NCI-H1105 treated with DMSO at 0.1 percent for 48 hours (cell line): ENCODE data around the gene LIX1L.
A peak's percentile ranks its signal among the peaks of the same experiment; 100 is the strongest.

Experiments used
- DNase-seq: peaks from one replicate; lab custom pipeline; 2025; lab: John Stamatoyannopoulos, UW

LIX1L gene

DNA sequence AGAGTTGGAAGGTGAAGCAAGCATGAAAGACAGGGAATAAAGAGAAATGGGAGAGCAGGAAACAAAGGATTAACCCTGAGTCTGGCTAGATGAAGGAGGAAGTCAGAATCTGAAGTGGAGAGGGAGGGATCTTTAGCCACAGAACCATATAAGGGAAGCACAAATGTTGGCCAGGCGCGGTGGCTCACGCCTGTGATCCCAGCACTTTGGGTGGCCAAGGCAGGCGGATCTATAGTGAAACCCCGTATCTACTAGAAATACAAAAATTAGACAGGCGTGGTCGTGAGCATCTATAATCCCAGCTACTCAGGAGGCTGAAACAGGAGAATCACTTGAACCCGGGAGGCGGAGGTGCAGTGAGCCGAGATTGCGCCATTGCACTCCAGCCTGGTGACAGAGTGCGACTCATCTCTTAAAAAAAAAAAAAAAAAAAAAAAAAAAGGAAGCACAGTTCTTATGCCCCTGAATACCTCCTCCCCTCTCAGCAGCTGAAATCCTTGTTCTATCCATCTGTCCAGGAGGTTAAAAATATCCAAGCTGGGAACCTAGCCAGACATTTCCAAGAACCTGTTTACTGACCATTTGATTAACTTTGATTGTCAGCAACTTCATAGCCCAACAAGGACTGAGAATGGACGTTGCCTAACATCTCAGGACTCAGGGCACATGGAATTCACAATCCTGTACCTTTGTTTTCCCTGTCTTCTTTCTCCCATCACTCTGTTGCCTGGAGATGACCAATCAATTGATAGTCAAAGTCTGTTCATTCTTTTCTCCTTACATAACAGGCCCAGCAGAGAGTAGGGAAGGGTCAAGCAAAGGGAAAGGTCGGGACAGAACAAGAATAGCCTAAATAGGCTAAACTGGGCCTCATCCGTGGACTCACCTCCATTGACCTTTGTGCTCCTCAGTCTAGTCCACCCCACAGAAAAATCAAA lies 28.0 kb upstream of the LIX1L start:
- DNase-seq, result peak; percentile 31

DNA sequence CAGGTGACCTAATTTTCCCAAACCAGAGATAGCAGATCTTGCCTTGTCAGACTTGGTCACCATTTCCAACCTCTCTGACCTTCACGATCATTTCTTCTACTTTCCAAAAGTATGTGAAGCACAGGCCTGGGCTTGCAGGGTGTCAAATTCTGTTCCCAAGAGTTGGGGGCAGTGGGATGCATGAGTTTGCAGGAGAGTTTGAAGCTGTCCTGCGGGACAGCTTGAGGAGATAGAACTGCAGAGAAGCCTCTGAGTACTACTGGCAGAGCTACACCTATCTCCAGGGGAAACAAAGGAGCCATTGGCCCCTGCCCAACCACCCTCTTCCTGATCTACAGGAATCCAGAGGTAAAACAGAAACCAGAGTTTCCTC lies 27.3 kb upstream of the LIX1L start:
- no peak for DNase-seq

DNA sequence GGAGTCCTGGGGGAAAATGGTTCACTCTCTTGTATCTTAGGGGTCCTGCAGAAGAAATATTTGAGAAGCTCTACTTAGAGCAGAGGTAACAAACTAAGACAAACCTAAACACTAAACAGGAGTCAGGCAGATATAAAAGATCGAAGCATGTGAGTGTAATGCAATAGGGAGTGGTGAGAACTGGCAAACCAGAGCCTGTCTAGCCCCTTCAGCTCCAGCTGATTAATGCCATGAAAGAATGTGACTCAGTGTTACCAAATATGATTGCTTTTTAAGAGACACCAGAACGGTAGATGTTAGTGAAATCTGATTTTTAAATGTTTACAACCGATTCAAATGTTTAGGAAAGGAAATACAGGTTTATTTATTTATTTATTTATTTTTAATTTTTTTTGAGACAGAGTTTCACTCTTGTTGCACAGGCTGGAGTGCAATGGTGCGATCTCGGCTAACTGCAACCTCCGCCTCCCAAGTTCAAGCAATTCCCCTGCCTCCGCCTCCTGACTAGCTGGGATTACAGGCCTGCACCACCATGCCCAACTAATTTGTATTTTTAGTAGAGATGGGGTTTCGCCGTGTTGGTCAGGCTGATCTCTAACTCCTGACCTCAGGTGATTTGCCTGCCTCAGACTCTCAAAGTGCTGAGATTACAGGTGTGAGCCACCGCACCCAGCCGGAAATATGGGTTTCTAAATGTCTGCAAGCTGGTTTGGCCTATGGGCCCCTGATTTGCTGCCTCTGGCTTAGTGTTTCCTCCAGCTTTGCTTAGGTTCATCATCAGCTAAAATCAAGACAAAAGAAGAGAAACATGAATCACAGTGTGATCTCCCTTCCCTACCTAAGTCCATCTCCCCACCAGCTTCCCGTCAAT lies 26.4 kb upstream of the LIX1L start:
- DNase-seq, result no peak

DNA sequence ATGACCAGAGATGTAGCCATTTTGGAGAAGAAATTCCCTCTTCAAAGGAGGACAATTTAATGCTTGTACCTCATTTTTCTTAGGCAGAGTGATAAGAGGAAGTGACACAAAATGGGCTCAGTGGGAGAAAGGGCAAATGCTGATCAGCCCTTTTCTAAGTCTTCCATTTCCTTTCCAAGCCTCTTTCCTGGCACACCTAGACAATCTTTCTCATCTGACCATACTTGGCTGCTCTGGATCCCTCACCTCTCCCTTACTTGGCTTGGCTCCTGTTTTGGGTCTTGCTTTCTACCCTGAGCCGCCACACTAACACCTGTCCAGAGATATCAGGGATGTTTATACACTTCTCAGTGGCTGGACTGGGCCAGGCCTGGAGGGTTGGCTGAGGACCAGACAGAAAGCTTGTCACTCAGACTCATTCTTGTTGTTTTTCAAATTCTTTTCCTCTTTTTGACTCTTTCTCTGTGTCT lies 25.4 kb upstream of the LIX1L start:
- no peak for DNase-seq

DNA sequence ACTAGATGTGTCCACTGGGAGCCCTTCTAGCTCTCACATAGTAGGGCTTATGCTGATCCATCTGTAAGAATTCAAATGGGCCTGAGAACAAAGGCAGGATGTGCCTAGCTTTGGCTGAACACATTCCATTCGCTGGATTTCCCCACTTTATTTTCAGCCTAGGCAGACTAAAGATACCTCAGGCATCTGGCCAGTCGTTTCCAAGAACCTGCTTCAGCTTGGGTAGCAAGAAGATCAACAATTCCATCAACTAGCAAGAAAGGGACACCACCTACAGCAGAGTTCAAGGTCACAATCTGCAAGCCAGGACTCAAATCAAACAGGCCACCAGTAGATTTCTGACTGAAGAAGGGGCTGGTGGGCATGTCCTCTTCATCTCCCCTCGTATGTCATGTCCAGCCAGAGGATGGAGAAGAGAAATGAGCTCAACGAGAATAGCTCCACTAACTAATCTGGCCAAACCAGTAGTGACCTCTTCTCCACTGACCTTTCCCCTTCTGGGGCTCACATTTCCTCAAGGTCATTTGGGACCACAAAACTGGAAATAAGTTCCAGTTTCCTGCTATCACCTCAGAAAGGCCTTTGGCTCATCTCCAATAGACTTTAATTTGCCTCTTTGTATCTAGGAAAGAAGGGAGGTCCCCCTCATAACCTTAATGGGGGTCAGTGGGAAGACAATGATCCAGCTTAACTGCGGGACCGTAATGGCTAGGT lies 24.4 kb upstream of the LIX1L start:
- no peak for DNase-seq

DNA sequence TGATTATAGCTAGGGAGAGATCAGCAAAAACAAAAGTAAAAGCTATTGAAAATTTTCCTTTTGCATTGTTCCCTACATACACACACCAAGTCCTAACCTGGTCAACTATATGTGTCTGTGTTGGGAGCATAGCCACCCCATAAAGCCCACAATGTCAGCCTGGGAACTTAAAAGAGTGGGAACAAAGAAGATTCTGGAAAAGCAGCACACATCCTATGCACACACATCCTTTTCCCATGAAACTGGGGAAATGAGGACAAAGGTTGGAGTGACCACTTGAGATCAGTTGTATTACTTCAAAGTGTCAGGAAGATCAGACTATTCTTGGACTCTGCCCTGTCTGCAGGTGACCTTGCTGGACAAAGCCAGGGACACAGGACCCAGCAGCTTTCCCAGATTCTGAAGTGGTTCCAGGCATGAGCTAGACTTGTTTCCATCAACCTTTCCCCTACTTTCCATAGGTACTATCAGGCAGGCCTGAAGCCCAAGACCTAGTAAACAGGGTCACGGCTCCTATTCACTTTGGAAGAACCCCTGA lies 22.7 kb upstream of the LIX1L start:
- no peak for DNase-seq

DNA sequence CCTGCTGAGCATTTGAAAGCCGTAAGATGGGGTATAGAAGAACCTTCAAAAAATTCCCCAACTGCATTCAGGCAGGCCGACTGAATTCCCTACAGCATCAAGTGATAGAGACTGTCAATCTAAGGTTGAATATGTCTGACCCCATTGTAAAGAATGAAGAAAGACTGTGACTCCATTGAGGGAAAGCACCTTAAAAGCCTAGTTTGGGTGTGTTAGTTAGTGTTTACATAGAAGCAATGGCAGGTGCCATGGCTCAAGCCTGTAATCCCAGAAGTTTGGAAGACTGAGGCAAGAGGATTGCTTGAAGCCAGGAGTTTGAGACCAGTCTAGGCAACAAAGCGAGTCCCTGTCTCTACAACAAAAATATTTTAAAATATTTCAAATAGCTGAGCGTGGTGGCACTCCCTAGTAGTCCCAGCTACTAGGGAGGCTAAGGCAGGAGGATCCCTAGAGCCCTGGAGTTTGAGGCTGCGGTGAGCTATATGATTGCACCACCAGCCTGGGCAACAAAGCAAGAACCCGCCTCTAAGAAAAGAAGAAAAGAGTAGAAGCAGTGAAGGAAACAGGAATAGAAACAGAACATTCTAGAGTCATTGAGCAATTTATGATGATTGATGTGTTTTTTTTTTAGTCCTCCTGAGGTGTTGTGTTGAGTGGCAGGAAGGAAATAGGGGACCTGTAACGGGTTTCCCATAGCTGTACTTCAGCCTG lies 22.1 kb upstream of the LIX1L start:
- DNase-seq, result no peak

DNA sequence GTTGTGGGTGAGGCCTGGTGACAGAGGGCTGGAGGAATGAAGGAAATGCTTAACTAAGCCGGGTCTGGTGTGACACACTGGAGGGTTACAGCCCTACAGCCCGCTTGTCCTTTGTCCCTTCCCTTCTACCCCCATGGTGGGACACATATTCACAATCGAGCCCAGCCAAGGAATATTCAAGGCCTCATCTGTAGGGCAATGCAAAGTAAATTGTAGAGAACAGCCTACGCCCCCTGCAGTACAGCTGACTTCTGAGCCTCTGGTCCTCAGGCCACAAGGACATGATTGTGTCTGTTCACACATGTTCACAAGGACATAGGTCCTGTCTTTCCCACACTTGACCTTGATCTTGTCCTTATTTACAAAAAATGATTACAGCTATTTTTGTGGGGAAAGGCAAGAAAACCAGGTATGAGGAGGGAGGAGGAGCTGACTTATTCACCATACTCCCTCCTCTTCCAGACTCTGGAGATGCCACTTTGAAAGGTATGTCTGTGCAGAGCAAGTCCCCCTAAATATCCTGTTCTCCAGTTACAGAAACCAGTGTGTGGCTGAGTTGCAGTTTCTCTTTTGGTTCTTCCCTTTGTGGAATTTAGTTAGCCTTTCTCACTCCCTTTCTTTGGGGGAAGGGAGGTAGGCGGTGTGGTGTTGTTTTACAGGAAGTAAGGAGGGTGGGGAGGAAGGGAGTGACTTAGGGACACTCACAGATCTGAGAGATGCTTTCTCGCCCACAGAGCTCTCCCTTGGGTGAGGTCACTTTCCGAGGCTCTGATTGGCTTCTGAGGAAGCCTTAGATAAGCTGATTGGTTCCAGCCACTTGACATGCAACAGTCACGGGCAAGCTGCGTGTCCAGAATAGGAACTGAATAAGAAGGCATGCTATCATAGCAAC lies 21.3 kb upstream of the LIX1L start:
- peak; percentile 97 for DNase-seq

DNA sequence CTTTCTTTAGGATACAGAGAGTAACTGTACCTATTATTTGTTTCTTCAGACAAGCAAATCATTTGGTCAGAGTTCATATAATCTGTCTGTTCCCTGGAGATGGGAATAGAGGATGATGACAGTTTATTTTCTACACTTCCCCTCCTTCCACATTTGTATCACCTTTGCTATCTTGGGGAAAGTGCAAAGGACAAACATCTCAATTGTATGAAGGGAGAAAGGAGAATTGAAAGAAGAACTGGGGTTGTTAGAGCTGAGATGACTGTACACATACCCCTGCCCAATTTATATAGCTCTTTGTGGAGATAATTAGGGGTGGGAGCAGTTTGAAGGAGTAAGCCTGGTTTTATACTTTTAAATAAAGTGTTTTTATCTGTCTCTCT lies 20.6 kb upstream of the LIX1L start:
- no peak for DNase-seq

DNA sequence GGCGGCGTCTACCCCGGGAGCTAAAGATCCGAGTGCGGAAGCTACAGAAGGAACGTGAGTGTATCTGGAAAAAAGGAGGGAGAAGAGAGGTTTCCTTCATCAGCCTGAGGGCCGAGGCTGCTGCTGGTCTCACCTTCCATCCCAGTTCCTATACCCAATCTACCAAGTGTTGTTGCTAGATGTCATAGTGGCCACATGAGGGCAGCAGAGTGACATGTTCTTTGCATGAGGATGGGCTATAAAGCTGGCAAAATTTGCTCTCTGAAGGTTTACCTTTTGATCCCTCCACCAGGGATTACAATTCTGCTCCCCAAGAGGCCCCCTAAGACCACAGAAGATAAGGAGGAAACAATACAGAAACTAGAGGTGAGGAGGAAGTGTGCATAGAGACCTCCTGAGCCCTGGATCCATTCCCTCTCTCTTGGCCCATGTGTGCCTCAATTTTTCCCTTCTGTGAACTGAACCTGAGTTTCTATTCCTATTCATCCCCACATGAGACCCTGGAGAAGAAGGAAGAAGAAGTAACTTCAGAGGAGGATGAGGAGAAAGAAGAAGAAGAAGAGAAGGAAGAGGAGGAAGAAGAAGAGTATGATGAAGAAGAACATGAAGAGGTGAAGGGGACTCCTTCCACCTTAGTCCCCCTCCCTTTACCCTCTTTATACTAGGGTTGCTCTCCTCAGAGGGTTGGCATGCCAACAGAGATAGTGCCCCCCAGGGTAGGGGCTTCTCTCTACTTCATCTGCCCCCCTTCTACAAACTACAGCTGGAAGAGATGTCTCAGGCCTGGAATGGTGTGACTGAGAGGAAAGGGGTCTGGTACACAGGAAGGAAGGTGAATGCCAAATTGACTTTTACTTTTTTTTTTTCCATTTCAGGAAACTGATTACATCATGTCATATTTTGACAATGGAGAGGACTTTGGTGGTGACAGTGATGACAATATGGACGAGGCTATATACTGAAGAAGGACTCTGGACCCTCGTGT lies 20.0 kb upstream of the LIX1L start:
- DNase-seq, result peak; percentile 85

DNA sequence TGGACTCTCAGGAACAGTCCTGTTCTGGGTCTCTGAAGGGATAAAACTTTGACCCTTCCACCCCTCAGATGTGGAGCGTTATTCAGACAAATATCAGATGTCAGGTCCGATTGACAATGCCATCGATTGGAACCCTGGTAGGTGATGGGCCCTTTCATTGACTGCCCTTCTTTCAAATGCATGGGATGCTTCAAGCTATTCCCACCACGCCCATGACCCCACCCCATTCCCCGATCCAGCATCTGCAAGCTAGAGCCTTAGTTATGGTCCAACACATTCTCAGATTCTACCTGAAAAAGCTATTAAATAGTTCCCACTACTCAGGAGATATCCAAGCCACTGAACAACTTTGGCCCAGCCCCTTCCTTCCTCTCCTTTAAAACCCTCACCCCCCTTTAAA lies 19.2 kb upstream of the LIX1L start:
- no peak for DNase-seq

DNA sequence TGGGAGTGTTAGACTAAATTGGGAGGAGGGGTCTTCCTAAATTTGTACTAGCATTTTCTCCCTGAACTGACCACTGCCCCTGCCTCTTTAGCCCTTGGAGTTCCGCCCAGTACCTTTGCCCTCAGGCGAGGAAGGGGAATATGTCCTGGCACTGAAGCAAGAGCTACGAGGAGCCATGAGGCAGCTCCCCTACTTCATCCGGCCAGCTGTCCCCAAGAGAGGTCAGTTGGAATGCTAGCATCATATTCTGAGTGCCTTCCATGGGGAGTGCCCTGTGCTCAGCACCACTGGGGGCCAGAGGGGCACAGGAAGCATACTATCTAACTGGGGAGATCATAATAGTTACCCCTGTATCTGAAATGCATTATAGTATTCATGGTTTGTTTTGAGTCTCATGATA lies 17.4 kb upstream of the LIX1L start:
- no peak for DNase-seq

DNA sequence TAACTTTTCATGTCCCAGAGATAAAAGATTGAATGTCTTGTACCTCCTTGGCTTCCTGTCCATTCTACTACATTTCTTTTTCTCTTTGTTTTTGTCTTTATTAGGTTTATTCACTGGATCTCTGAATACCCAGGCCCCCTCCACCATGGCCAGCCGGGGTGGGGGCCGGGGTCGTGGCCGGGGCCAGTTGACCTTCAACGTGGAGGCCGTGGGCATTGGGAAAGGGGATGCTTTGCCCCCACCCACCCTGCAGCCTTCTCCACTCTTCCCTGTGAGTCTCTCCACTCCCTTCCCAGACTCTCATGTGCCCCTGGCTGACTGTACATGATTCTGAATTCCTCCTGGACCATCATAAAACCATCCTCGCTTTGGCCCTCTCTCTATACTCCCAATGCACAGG lies 16.9 kb upstream of the LIX1L start:
- no peak for DNase-seq

DNA sequence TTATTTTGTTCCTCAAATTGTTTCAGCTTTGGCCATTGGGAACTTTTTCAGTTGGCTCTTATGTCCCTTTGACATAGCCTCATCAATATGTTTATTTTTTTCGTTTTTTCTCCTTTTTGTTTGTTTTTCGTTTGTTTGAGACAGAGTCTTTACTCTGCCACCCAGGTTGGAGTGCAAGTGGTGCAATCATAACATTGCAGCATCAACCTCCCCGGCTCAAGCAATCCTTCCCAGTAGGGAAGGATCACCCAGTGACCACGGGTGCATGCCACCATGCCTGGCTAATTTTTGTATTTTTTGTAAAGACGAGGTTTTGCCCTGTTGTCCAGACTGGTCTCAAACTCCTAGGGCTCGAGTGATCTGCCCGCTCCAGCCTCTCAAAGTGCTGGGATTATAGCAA lies 14.8 kb upstream of the LIX1L start:
- no peak for DNase-seq

DNA sequence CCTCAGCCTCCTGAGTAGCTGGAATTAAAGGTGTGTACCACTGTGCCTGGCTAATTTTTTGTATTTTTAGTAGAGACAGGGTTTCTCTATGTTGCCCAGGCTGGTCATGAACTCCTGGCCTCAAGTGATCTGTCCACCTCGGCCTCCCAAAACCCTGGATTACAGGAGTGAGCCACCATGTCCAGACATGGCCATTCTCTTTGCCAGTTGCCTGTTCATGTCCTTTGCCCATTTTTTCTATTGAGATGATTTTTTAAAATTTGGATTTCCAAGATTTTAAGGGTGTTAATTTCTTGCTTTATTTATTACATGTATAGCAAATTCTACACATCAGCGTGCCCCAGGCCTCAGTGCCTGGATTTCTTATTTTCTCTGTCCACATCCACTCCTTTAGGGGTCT lies 9.5 kb upstream of the LIX1L start:
- no peak for DNase-seq

DNA sequence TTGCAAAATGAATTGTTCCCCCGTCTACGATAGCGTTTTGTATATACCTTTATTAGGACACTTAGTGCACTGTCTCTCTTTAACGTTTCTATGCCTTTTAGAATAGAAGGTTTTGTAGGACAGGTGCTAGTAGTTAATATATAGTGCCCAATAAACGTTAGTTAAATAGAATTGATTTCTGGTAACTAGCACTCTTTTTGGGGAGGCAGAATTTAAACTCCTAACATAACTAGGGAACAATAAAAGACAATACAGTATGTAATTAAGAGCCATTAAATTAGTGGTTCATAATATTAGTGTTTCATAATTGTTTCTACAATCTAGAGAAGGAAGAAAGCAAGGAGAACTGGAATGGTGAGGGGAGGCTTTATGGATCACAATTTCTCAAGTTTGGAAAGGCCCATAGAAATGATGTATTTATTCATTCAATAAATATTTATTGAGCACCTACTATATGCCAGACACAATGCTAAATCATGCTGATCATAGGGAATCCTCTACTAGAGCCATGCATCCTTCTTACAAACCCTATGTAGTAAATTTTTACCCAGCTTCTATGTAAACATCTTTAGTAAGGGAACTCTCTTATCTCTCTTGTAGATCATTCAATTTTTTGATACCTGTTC lies 7.4 kb upstream of the LIX1L start:
- DNase-seq, result no peak

DNA sequence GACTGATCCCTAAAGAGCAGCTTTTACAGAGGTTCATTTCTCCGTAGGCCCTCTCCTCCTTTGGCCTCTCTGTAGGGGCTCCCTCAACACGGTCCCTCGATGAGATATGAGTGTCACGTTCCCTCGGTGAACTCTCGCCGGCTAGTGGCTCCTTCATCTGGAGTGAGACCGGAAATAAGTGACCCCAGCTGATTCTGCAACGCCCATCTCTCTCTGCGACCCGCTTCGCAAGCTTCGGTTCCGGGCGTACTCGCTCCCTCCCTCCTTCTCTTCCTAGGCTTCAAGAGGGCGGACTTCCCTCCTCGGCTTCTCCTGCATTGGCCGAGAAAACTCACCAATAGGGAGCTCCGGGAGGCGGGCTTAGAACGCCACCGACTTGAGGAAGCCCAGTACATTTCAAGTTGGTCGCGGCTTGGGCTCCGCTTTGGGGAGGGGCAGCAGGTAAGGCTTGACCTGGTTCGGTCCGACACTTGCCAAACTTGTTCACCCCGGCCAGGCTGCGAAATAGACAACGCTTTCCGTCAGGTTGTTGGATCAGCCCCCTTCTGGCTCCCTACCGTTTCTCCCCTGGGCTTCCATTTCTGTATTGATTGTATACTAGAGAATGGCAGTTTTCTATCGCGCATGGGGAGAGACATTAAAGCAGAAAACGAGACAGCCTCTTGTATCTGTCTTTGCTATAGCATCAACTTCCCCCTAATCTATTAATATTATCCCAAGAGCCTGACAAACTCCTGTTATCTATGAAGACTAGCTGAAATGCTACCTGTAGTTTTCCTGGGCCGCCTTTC lies 6.7 kb upstream of the LIX1L start, which contains the start of the genes ANKRD34A and POLR3GL:
Gene ANKRD34A (minus strand): TSS at position 248 of the 791 bp plus-strand sequence. CDS start 2,816 bp downstream, outside the sequence.
Gene POLR3GL (plus strand): TSS at position 363 of the 791 bp plus-strand sequence. CDS start 10,176 bp downstream, outside the sequence.
- peak; percentile 88 for DNase-seq
